ELF-1 (cell line): Measurements from ENCODE around the gene TMEM132C.

Experiments
- DNase-seq: peaks from one replicate; pipeline ENCODE4 v3.0.0-alpha.2; 2016; ENCODE audit warnings: low read depth, low spot score

The TMEM132C gene

DNA sequence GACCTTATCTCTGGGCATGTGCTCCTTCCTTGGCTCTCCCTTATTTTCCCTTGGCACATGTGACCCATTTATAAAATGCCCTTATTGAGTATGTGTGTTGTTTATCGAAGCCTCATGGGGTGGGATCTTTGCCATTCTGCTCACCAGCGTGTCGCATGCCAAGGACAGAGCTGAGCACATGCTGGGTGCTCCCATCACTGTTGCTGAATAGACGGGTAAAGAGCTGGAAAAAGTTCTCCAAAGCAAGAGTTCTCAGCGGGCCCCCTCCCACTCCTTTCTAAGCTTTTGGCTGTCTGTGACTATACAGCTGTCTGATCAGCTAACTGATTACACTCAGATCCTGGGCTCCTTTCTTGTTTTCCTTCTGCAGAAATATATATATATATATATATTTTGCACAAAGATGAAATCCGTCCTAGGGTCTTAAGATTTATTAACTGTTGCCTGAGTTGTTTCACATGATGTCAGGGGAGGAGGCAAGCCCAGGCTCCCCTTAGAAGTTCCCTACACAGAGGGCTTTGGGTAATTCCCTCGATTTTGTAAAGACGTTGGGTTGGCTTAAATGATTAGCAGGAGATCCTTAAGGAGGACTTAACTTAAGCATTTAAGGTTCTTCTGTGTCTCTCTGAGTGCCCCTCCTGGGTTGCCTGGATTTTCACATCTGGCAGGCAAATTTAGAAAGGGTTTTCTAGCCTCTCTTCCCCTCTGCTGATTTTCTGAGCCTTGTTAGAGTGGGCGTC is 71.6 kb downstream of the TMEM132C start:
- DNase-seq = peak; percentile 14

DNA sequence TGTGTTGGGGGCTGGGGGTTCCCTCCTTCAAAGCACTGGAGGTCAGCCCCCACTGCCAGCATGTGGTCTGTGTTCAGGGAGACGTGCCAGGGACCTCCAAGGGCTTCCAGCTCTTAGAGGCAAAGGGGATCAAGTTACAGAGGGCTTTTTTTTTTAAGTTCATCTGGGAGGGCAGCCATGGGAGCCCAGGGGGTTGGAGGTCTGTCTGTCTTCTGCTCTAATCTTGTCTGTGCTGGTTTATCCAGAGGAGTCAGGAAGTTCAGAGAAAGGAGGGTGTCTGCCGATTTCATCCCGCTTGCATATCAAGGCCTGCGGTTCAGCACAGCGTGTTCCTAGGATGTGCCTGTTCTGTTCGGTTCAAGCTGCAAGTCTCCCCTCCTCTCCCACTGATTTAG is 72.2 kb downstream of the TMEM132C start:
- DNase-seq = peak; percentile 90

- DNase-seq = no peak
These were observed 72.7 kb downstream of the TMEM132C start for GRCh38 chr12:128339631-128340030.

DNA sequence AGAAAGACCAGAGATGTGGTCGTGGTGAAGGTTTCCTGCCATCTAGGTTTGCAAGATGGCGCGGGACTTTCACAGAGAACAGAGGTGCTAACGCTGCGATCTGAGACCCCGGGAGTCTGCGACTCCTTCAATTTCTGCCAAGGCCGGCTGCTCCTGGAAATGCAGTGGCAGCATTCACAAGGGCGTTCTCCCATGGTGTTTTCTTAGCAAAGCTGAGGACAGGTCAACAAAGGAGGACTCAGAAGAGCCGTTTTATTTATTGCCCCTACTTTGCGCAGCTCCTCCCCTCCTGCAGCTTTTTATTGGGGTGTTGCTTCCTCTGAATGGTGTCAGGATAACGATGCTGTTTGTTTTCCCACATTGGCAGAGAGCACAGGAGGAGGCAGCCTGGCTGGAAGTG is 86.3 kb downstream of the TMEM132C start:
- no peak for DNase-seq

- no peak for DNase-seq
These were observed 89.6 kb downstream of the TMEM132C start for GRCh38 chr12:128356547-128356946.

- DNase-seq = no peak
These were observed 94.5 kb downstream of the TMEM132C start for GRCh38 chr12:128361400-128361995.

DNA sequence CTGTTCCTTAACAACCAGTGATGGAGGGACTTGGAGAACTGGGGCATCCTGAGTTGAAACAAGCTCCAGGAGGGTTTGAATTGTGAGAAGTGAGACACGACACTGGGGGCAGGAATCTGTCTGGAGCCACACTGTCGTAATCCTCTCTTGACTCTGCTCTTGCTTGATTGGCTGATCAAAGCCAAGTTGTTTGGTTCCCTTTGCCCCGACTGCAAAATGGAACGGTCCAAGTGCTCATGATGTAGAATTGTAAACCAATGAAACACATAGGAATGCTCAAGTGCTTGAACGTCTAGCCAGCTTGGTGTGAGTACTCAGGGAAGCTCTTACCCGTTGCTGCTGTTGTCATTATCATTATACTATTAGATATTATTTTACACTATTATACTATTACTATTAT is 98.1 kb downstream of the TMEM132C start:
- DNase-seq = no peak

- DNase-seq = peak; percentile 79
These were observed 98.8 kb downstream of the TMEM132C start for GRCh38 chr12:128365651-128366231.

- DNase-seq = no peak
These were observed 101.0 kb downstream of the TMEM132C start for GRCh38 chr12:128367961-128368360.

DNA sequence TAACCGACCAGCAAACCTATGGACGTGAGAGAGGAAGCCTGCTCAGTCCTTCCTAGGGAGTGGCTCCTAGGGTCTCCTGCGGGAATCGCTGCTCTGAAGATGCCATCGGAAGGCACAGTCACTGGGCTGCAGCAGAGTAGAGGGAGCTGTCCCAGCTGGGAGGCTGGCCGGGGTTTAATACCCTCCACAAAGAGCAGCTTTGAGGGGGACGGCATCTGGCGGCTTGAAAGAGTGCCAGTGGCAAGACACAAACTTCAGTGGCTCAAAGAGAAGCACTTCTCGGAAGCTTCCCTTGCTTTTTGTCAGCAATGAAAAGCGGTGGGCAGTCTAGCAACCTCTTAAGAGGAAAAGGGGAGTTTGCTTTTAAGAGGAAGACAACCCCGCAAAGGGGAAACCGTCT is 114.6 kb downstream of the TMEM132C start:
- peak; percentile 56 for DNase-seq

DNA sequence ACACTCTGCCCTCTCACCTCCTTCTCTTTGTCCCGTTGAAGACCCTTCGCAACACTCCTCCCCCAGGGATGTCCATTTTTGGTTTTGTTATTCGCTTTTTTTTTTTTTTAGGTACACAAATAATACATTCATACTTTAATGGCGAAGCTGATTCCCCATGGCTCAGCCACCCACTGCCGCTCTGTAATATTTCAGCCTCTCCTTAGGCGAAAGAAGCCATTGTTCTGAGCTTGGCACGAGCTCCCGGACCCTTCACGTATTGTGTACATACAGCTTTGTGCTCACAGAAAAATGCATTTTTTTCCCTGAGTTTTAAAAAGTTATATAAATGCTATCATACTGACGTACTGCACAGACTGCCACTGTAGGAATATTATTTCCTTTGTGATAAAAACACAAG is 115.0 kb downstream of the TMEM132C start:
- no peak for DNase-seq

GRCh38 chr12:128382946-128383345 is 116.0 kb downstream of the TMEM132C start:
- no peak for DNase-seq

DNA sequence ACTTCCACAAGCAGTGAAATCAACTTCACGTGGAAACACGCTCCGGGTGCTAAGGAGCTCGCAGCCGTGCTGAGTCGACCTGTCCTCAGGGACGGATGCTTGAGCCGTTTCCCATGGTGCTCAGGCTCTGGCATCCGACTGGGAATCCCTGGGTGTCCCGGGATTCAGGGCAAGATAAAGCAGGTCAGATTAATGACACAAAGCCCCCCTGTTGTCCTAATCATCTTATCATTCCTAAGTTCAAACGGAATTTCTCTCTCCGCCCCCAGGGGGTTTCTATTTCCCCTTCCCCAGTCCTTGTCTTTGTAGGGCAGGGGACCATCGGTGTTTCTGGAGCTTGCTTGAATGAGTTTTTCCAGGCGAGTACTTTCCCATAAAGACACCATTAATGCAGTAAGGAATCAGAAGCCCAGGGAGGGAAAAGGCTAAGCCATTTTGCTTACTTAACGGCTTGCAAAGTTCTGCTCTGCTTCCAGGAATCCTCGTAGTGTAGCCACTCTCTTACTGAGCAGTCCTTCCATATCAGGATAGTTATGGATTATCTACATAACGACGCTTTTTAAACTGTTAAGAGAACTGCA is 116.5 kb downstream of the TMEM132C start:
- peak; percentile 77 for DNase-seq

GRCh38 chr12:128385736-128386135 is 118.8 kb downstream of the TMEM132C start:
- no peak for DNase-seq

GRCh38 chr12:128387811-128388422 is 120.9 kb downstream of the TMEM132C start:
- DNase-seq = peak; percentile 79

GRCh38 chr12:128388461-128389000 is 121.6 kb downstream of the TMEM132C start:
- DNase-seq = no peak

- no peak for DNase-seq
These were observed 126.4 kb downstream of the TMEM132C start for GRCh38 chr12:128393346-128393745.

- DNase-seq = no peak
These were observed 127.2 kb downstream of the TMEM132C start for GRCh38 chr12:128394137-128394536.

DNA sequence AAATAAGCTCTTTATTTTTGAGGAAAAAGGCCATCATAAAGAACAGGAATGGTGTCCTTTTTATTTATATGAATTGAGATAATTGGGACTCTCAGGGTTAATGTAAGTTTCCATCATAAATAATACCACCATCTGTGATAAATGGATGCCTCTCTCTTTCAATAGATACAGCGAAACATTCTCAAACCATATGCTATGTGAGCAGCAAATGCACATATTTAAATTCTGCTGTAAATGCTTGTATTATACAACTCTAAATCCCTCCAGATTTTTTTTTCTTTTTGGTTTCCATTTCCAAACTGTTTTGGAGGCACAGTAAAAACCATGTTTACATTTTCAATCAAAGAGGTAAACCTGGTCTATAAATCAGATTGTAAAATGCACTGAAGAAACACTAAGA is 132.3 kb downstream of the TMEM132C start:
- DNase-seq = no peak

DNA sequence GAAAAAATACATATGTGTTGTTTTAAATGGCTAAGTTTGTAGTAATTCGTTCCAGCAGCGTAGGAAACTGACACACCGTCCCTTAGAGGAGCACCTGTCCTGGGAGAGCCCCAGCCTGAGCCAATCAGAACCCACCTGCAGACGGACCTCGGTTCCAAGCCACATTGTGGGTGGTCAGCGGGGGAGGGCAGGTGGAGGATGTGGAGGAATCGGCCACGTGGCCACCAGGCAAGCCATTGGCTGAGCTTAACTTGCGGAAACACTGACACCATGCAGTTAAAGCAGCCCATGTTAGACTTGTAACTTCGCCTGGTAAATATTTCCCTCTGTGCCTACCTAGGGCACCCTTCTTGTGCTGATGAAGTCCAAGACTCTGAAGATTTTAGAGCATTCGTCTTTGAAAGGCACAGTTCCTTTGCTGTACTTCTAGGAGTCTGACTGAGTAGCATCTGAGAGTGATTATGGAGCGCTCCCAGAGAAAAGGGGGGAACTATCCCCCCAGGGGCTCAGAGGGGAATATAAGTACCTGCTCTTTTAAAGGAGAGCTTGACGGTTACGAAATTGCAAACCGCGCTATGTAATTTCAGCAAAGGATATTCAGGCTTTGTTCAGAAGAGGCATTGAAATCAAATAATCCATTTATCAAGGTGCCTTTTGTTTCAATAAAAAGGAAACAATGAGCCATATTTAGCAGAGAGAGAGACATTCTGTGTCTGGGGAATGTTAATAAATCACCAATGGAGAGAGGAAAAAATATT is 135.7 kb downstream of the TMEM132C start:
- DNase-seq = peak; percentile 6

GRCh38 chr12:128408669-128409068 is 141.7 kb downstream of the TMEM132C start:
- DNase-seq = peak; percentile 5
